Neural cell (in vitro differentiated cells): Measurements from ENCODE around the gene NET1. TPM values are rescaled to one million over a fixed set of nuclear protein-coding genes. Genes with fewer than 3 reads are reported as not detected.

Experiments
- H2AFZ ChIP-seq: fragments of 200-600, 300-800 bp; sonication (generic), shearing (Covaris generic); 2 replicates; pipeline ENCODE4 v1.6.0; 2014; ENCODE audit warnings: low read depth, mild to moderate bottlenecking, antibody characterized with exemption, low read length, moderate library complexity
- H3F3A ChIP-seq: fragments of 200-600 bp; shearing (Covaris generic); 2 replicates; pipeline ENCODE4 v1.6.1; 2016; ENCODE audit warnings: mild to moderate bottlenecking, moderate library complexity, mixed read lengths, antibody characterized with exemption, low read length; ENCODE audit not compliant: insufficient read depth, poor library complexity, severe bottlenecking
- H3K27ac ChIP-seq: fragments of 200-600, 300-800 bp; sonication (generic), shearing (Covaris generic); 2 replicates; pipeline ENCODE4 v1.5.1; 2014; ENCODE audit warnings: mild to moderate bottlenecking, low read length, moderate library complexity
- H3K27me3 ChIP-seq: fragments of 300-800, 200-600 bp; sonication (generic), shearing (Covaris generic); 2 replicates; pipeline ENCODE4 v1.6.0; 2014; ENCODE audit warnings: mild to moderate bottlenecking, low read depth, low read length, moderate library complexity; ENCODE audit not compliant: insufficient read depth
- H3K36me3 ChIP-seq: fragments of 300-800, 200-600 bp; sonication (generic), shearing (Covaris generic); 2 replicates; pipeline ENCODE4 v1.5.1; 2014; ENCODE audit warnings: mild to moderate bottlenecking, antibody characterized with exemption, low read length, moderate library complexity; ENCODE audit not compliant: insufficient read depth
- H3K4me2 ChIP-seq: fragments of 300-800, 200-600 bp; sonication (generic), shearing (Covaris generic); 2 replicates; pipeline ENCODE4 v1.6.0; 2014; ENCODE audit warnings: mild to moderate bottlenecking, low read length
- H3K4me3 ChIP-seq: fragments of 300-800, 200-600 bp; sonication (generic), shearing (Covaris generic); 2 replicates; pipeline ENCODE4 v1.5.1; 2014; ENCODE audit warnings: mild to moderate bottlenecking, low read length, moderate library complexity
- H3K79me2 ChIP-seq: fragments of 200-600 bp; shearing (Covaris generic); replicated peaks from 2 replicates; pipeline ENCODE4 v1.6.0; 2014; ENCODE audit warnings: mild to moderate bottlenecking, low read length, moderate library complexity; ENCODE audit not compliant: insufficient read depth
- H3K9ac ChIP-seq: fragments of 300-800, 200-600 bp; sonication (generic), shearing (Covaris generic); 2 replicates; pipeline ENCODE4 v1.6.1; 2016; ENCODE audit warnings: mild to moderate bottlenecking, low read length, mixed read lengths
- H3K9me2 ChIP-seq: fragments of 200-600 bp; shearing (Covaris generic); 2 replicates; pipeline ENCODE4 v1.6.1; 2016; ENCODE audit warnings: mild to moderate bottlenecking, low read length, mixed read lengths; ENCODE audit not compliant: insufficient read depth
- H3K9me3 ChIP-seq: fragments of 200-600, 300-800 bp; sonication (generic), shearing (Covaris generic); 2 replicates; pipeline ENCODE4 v1.6.1; 2016; ENCODE audit warnings: mild to moderate bottlenecking, mixed run types, low read length, moderate library complexity, mixed read lengths
- H4K20me1 ChIP-seq: fragments of 200-600 bp; shearing (Covaris generic); 2 replicates; pipeline ENCODE4 v1.6.1; 2016; ENCODE audit warnings: mild to moderate bottlenecking, mixed run types; ENCODE audit not compliant: insufficient read depth
- CTCF ChIP-seq: fragments of 450-650 bp; IDR thresholded peaks from 2 replicates; pipeline ENCODE4 v1.5.1; 2014; ENCODE audit warnings: antibody characterized with exemption, mild to moderate bottlenecking, moderate library complexity; ENCODE audit not compliant: poor library complexity, severe bottlenecking
- EP300 ChIP-seq: fragments of 450-650 bp; conservative IDR thresholded peaks from 2 replicates; pipeline ENCODE4 v1.6.1; 2014; ENCODE audit warnings: antibody characterized with exemption, mild to moderate bottlenecking, moderate library complexity; ENCODE audit not compliant: poor library complexity, severe bottlenecking
- EZH2 ChIP-seq: fragments of 200-600, 300-800 bp; shearing (Covaris generic), sonication (generic); IDR thresholded peaks from 2 replicates; pipeline ENCODE4 v1.6.1; 2014; ENCODE audit warnings: antibody characterized with exemption, low read length, borderline replicate concordance, mild to moderate bottlenecking; ENCODE audit not compliant: insufficient read depth, poor library complexity, severe bottlenecking
- MXI1 ChIP-seq: fragments of 450-650 bp; conservative IDR thresholded peaks from 2 replicates; pipeline ENCODE4 v1.6.1; 2014; ENCODE audit warnings: antibody characterized with exemption, mild to moderate bottlenecking; ENCODE audit not compliant: poor library complexity, severe bottlenecking
- POLR2AphosphoS5 ChIP-seq: IDR thresholded peaks from 2 replicates; pipeline ENCODE4 v1.6.1; 2012
- RAD21 ChIP-seq: fragments of 450-650 bp; conservative IDR thresholded peaks from 2 replicates; pipeline ENCODE4 v1.6.1; 2014; ENCODE audit warnings: antibody characterized with exemption, mild to moderate bottlenecking, moderate library complexity
- REST ChIP-seq: IDR thresholded peaks from 2 replicates; pipeline ENCODE4 v1.6.1; 2012; ENCODE audit warnings: borderline replicate concordance
- SMC3 ChIP-seq: fragments of 450-650 bp; conservative IDR thresholded peaks from 2 replicates; pipeline ENCODE4 v1.6.1; 2014; ENCODE audit warnings: antibody characterized with exemption, mild to moderate bottlenecking, moderate library complexity; ENCODE audit not compliant: poor library complexity
- TAF1 ChIP-seq: IDR thresholded peaks from 2 replicates; pipeline ENCODE4 v1.6.1; 2012; ENCODE audit warnings: low read depth
- polyA plus RNA-seq: library from polyadenylated mRNA; depleted of rRNA; stranded (reverse); fragments of >200 nt; gene quantifications from 2 replicates; pipeline ENCODE4 v1.2.3, GENCODE V29; 2014

Gene NET1
- polyA plus RNA-seq, 1 donor from 2014 or later = 8.0 TPM

- H3K79me2 ChIP-seq = no peaks in the 10 kb centered on the region
- H3K4me3 ChIP-seq = no peak overlapping the region
- no peaks in the 10 kb centered on the region for H3K27me3 ChIP-seq
- no peaks in the 10 kb centered on the region for H4K20me1 ChIP-seq
- TF ChIP-seq TAF1 = no peak
- no peak for TF ChIP-seq EZH2
- TF ChIP-seq SMC3 = peak; percentile 82
- TF ChIP-seq REST = no peak
- no peak for TF ChIP-seq MXI1
- no peak for TF ChIP-seq POLR2AphosphoS5
- peak; percentile 79 for TF ChIP-seq RAD21
- no peak for TF ChIP-seq EP300
- peak; percentile 76 for TF ChIP-seq CTCF
- no peaks in the 10 kb centered on the region for H3K9me2 ChIP-seq
- no peak overlapping the region for H2AFZ ChIP-seq
- no peaks in the 10 kb centered on the region for H3F3A ChIP-seq
- H3K9ac ChIP-seq = no peak overlapping the region
- H3K4me2 ChIP-seq = no peak overlapping the region
- no peaks in the 10 kb centered on the region for H3K9me3 ChIP-seq
- no peak overlapping the region for H3K27ac ChIP-seq
- no peaks in the 10 kb centered on the region for H3K36me3 ChIP-seq
Measured at GRCh38 chr10:5434017-5434753, 21.8 kb downstream of the NET1 start.

- no peaks in the 10 kb centered on the region for H3K36me3 ChIP-seq
- no peak overlapping the region for H3K9ac ChIP-seq
- H2AFZ ChIP-seq = no peak overlapping the region
- H3K79me2 ChIP-seq = no peaks in the 10 kb centered on the region
- H3K4me2 ChIP-seq = no peak overlapping the region
- H3F3A ChIP-seq = no peaks in the 10 kb centered on the region
- no peak overlapping the region for H3K4me3 ChIP-seq
- TF ChIP-seq RAD21 = no peak
- no peak for TF ChIP-seq EP300
- no peak for TF ChIP-seq CTCF
- no peak for TF ChIP-seq POLR2AphosphoS5
- no peak for TF ChIP-seq EZH2
- no peak for TF ChIP-seq TAF1
- TF ChIP-seq SMC3 = no peak
- no peak for TF ChIP-seq REST
- TF ChIP-seq MXI1 = no peak
- no peaks in the 10 kb centered on the region for H3K9me3 ChIP-seq
- H3K27ac ChIP-seq = no peak overlapping the region
- H4K20me1 ChIP-seq = no peaks in the 10 kb centered on the region
- H3K9me2 ChIP-seq = no peaks in the 10 kb centered on the region
- no peaks in the 10 kb centered on the region for H3K27me3 ChIP-seq
Measured at GRCh38 chr10:5435328-5435727, 23.0 kb downstream of the NET1 start.
